HepG2 (cell line): ENCODE results near the gene TOM1L1. TPM values are rescaled to one million over a fixed set of nuclear protein-coding genes. Genes with fewer than 3 reads are reported as not detected.

Experiments used
- AKAP8 ChIP-seq: sonication (generic); formaldehyde crosslinking; IDR thresholded peaks from 2 replicates; pipeline ENCODE4 v1.5.1; 2020; ENCODE audit warnings: mild to moderate bottlenecking, missing genetic modification reagents
- DPF2 ChIP-seq: sonication (generic); formaldehyde crosslinking; IDR thresholded peaks from 2 replicates; pipeline ENCODE4 v1.4.0; 2020; ENCODE audit warnings: mild to moderate bottlenecking, low read depth, missing genetic modification reagents, borderline replicate concordance
- ETV5 ChIP-seq: IDR thresholded peaks from 2 replicates; pipeline ENCODE4 v1.6.1; 2018; ENCODE audit warnings: missing biosample characterization, missing genetic modification reagents, inconsistent platforms, borderline replicate concordance
- HNF4A ChIP-seq: sonication (generic); formaldehyde crosslinking; IDR thresholded peaks from 2 replicates; pipeline ENCODE4 v1.4.0; 2020; ENCODE audit warnings: missing genetic modification reagents
- KDM2A ChIP-seq: sonication (generic); formaldehyde crosslinking; IDR thresholded peaks from 2 replicates; pipeline ENCODE4 v1.4.0; 2020; ENCODE audit warnings: low read depth, missing genetic modification reagents, borderline replicate concordance
- NR2C2 ChIP-seq: sonication (generic); formaldehyde crosslinking; IDR thresholded peaks from 2 replicates; pipeline ENCODE4 v1.4.0; 2020; ENCODE audit warnings: missing genetic modification reagents, mild to moderate bottlenecking, moderate library complexity, borderline replicate concordance
- PCBP1 ChIP-seq: fragments of 200-400 bp; formaldehyde crosslinking; IDR thresholded peaks from 2 replicates; pipeline ENCODE4 v1.6.1; 2017; ENCODE audit warnings: mild to moderate bottlenecking, low read depth, low read length, borderline replicate concordance
- RBAK ChIP-seq: sonication (generic); formaldehyde crosslinking; IDR thresholded peaks from 2 replicates; pipeline ENCODE4 v1.5.1; 2020; ENCODE audit warnings: mild to moderate bottlenecking, missing genetic modification reagents
- RXRB ChIP-seq: IDR thresholded peaks from 2 replicates; pipeline ENCODE4 v1.6.1; 2016; ENCODE audit warnings: borderline replicate concordance, missing genetic modification reagents, missing compliant biosample characterization
- SMYD3 ChIP-seq: sonication (generic); formaldehyde crosslinking; IDR thresholded peaks from 2 replicates; pipeline ENCODE4 v1.8.1; 2023; ENCODE audit warnings: mild to moderate bottlenecking, missing genetic modification reagents
- SRF ChIP-seq: IDR thresholded peaks from 2 replicates; pipeline ENCODE4 v1.6.1; 2011; ENCODE audit warnings: mild to moderate bottlenecking, low read depth, low read length, moderate library complexity
- TAF15 ChIP-seq: fragments of 200-400 bp; formaldehyde crosslinking; IDR thresholded peaks from one replicate; pipeline ENCODE4 v1.6.1; 2018; ENCODE audit warnings: mild to moderate bottlenecking, low read depth, low read length; ENCODE audit not compliant: poor library complexity, severe bottlenecking
- ZNF230 ChIP-seq: sonication (generic); formaldehyde crosslinking; IDR thresholded peaks from 2 replicates; pipeline ENCODE4 v1.4.0; 2020; ENCODE audit warnings: mild to moderate bottlenecking, missing genetic modification reagents
- ZNF329 ChIP-seq: sonication (generic); formaldehyde crosslinking; IDR thresholded peaks from 2 replicates; pipeline ENCODE4 v1.9.0; 2021; ENCODE audit warnings: low read depth, mild to moderate bottlenecking, missing genetic modification reagents
- ZNF333 ChIP-seq: sonication (generic); formaldehyde crosslinking; IDR thresholded peaks from 2 replicates; pipeline ENCODE4 v1.4.0; 2020; ENCODE audit warnings: mild to moderate bottlenecking, missing genetic modification reagents, borderline replicate concordance
- ZNF569 ChIP-seq: sonication (generic); formaldehyde crosslinking; IDR thresholded peaks from 2 replicates; pipeline ENCODE4 v1.5.0; 2020; ENCODE audit warnings: mild to moderate bottlenecking, missing genetic modification reagents, moderate library complexity, borderline replicate concordance
- ZNF614 ChIP-seq: IDR thresholded peaks from 2 replicates; pipeline ENCODE4 v1.6.1; 2018; ENCODE audit warnings: missing biosample characterization, missing genetic modification reagents, inconsistent platforms, borderline replicate concordance
- polyA plus RNA-seq, 8 experiments: library from polyadenylated mRNA; depleted of rRNA in 3 of 8; stranded (reverse) in 7 of 8; unstranded in 1 of 8; fragments of >200 nt; fragmentation: Illumina TruSeq in 4 of 8; extraction: Trizol in 4 of 8; gene quantifications; 2 replicates each; pipeline versions ENCODE4 v1.2.1 to v1.2.3, GENCODE V29; 2011 to 2016; ENCODE audit warnings: low read depth in 4 of 8, missing spikeins in 1 of 8, mixed read lengths in 1 of 8; ENCODE audit not compliant: insufficient read depth in 1 of 8
- total RNA-seq, 5 experiments: library from RNA; depleted of rRNA; stranded (reverse); fragments of >200 nt; fragmentation: Illumina TruSeq; extraction: Trizol; gene quantifications; 2 replicates each; pipeline ENCODE4 v1.2.3, GENCODE V29; 2016; ENCODE audit warnings: low read depth in 1 of 5
- TF ChIP-seq, protein P1 (sequence below): sonication (generic); formaldehyde crosslinking; IDR thresholded peaks from 2 replicates; pipeline ENCODE4 v1.5.0; 2020; ENCODE audit warnings: mild to moderate bottlenecking, missing genetic modification reagents, borderline replicate concordance
- TF ChIP-seq, protein P2 (sequence below): sonication (generic); formaldehyde crosslinking; IDR thresholded peaks from 2 replicates; pipeline ENCODE4 v1.8.1; 2023; ENCODE audit warnings: mild to moderate bottlenecking, missing genetic modification reagents, borderline replicate concordance
- TF ChIP-seq, protein P3 (sequence below): sonication (generic); formaldehyde crosslinking; IDR thresholded peaks from 2 replicates; pipeline ENCODE4 v1.9.0; 2022; ENCODE audit warnings: low read depth, missing genetic modification reagents

The TOM1L1 gene
- total and polyA plus RNA-seq, 2 of the 13 experiments (the other 11 are each of a cell fraction or from before 2014, with no cell fraction given): 45.3 to 51.3 TPM

DNA sequence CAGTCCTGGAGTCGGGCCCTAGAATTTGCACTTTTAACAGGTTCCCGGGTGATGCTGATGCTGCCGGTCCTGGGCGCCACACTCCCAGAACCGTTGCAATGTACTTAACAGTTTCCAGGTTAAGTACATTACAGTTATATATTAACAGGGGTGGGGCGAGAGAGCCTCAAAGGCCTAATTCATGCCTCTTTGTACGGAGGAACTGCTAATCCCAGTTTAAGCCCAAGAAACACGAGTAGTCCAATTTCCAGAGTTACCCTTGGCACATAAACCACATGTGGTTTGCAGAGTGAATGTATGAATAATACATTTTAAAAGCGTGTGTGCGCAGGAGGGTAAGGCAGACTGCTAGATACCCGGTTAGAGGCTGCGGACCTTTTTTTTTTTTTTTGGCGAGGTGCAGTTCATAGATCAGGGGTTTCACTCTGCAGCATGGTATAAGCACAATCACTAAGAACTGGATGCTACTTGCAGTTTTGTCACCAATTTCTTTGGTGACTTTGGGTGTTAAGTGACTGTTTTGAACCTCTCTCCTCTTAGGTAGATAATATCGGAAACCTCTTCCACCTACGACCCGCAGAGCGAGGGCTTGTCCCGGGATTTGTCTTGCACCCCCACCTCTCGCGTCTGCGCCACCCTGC is 67.1 kb downstream of the TOM1L1 start (continued):
- TF ChIP-seq, protein P1, sequence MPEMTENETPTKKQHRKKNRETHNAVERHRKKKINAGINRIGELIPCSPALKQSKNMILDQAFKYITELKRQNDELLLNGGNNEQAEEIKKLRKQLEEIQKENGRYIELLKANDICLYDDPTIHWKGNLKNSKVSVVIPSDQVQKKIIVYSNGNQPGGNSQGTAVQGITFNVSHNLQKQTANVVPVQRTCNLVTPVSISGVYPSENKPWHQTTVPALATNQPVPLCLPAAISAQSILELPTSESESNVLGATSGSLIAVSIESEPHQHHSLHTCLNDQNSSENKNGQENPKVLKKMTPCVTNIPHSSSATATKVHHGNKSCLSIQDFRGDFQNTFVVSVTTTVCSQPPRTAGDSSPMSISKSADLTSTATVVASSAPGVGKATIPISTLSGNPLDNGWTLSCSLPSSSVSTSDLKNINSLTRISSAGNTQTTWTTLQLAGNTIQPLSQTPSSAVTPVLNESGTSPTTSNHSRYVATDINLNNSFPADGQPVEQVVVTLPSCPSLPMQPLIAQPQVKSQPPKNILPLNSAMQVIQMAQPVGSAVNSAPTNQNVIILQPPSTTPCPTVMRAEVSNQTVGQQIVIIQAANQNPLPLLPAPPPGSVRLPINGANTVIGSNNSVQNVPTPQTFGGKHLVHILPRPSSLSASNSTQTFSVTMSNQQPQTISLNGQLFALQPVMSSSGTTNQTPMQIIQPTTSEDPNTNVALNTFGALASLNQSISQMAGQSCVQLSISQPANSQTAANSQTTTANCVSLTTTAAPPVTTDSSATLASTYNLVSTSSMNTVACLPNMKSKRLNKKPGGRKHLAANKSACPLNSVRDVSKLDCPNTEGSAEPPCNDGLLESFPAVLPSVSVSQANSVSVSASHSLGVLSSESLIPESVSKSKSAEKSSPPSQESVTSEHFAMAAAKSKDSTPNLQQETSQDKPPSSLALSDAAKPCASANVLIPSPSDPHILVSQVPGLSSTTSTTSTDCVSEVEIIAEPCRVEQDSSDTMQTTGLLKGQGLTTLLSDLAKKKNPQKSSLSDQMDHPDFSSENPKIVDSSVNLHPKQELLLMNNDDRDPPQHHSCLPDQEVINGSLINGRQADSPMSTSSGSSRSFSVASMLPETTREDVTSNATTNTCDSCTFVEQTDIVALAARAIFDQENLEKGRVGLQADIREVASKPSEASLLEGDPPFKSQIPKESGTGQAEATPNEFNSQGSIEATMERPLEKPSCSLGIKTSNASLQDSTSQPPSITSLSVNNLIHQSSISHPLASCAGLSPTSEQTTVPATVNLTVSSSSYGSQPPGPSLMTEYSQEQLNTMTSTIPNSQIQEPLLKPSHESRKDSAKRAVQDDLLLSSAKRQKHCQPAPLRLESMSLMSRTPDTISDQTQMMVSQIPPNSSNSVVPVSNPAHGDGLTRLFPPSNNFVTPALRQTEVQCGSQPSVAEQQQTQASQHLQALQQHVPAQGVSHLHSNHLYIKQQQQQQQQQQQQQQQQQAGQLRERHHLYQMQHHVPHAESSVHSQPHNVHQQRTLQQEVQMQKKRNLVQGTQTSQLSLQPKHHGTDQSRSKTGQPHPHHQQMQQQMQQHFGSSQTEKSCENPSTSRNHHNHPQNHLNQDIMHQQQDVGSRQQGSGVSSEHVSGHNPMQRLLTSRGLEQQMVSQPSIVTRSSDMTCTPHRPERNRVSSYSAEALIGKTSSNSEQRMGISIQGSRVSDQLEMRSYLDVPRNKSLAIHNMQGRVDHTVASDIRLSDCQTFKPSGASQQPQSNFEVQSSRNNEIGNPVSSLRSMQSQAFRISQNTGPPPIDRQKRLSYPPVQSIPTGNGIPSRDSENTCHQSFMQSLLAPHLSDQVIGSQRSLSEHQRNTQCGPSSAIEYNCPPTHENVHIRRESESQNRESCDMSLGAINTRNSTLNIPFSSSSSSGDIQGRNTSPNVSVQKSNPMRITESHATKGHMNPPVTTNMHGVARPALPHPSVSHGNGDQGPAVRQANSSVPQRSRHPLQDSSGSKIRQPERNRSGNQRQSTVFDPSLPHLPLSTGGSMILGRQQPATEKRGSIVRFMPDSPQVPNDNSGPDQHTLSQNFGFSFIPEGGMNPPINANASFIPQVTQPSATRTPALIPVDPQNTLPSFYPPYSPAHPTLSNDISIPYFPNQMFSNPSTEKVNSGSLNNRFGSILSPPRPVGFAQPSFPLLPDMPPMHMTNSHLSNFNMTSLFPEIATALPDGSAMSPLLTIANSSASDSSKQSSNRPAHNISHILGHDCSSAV (CRISPR knock-in tag): no peak
- no peak for TF ChIP-seq ZNF569 (CRISPR knock-in tag)
- no peak for TF ChIP-seq ZNF333 (CRISPR knock-in tag)
- no peak; the same call in 1 of the 2 replicates for TF ChIP-seq ETV5 (CRISPR knock-in tag)
- no peak; the same call in 1 of the 2 replicates for TF ChIP-seq AKAP8 (CRISPR knock-in tag)
- no peak for TF ChIP-seq RBAK (CRISPR knock-in tag)
- TF ChIP-seq, protein P2, sequence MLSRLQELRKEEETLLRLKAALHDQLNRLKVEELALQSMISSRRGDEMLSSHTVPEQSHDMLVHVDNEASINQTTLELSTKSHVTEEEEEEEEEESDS (CRISPR knock-in tag): no peak
- no peak; the same call in 1 of the 2 replicates for TF ChIP-seq ZNF614 (CRISPR knock-in tag)
- TF ChIP-seq NR2C2 (CRISPR knock-in tag): peak; percentile 61; the same call in 1 of the 2 replicates
- TF ChIP-seq KDM2A (CRISPR knock-in tag): no peak
- TF ChIP-seq, protein P3, sequence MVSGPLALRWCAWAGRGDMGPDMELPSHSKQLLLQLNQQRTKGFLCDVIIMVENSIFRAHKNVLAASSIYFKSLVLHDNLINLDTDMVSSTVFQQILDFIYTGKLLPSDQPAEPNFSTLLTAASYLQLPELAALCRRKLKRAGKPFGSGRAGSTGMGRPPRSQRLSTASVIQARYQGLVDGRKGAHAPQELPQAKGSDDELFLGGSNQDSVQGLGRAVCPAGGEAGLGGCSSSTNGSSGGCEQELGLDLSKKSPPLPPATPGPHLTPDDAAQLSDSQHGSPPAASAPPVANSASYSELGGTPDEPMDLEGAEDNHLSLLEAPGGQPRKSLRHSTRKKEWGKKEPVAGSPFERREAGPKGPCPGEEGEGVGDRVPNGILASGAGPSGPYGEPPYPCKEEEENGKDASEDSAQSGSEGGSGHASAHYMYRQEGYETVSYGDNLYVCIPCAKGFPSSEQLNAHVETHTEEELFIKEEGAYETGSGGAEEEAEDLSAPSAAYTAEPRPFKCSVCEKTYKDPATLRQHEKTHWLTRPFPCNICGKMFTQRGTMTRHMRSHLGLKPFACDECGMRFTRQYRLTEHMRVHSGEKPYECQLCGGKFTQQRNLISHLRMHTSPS (CRISPR knock-in tag): no peak
- no peak; the same call in 1 of the 2 replicates for TF ChIP-seq RXRB (CRISPR knock-in tag)
- no peak for TF ChIP-seq ZNF329
- no peak for TF ChIP-seq PCBP1
- TF ChIP-seq HNF4A (CRISPR knock-in tag): no peak
- no peak for TF ChIP-seq SMYD3 (CRISPR knock-in tag)
- no peak for TF ChIP-seq TAF15
- no peak for TF ChIP-seq DPF2
- no peak for TF ChIP-seq ZNF230 (CRISPR knock-in tag)
- TF ChIP-seq SRF: no peak
